ENCODE results near the gene GARIN5A.
"Not testable (repeated sequence)": the region's sequence is repeated elsewhere in the genome, so short reads cannot be mapped to it uniquely, and the experiment has no call there.

GARIN5A gene

DNA sequence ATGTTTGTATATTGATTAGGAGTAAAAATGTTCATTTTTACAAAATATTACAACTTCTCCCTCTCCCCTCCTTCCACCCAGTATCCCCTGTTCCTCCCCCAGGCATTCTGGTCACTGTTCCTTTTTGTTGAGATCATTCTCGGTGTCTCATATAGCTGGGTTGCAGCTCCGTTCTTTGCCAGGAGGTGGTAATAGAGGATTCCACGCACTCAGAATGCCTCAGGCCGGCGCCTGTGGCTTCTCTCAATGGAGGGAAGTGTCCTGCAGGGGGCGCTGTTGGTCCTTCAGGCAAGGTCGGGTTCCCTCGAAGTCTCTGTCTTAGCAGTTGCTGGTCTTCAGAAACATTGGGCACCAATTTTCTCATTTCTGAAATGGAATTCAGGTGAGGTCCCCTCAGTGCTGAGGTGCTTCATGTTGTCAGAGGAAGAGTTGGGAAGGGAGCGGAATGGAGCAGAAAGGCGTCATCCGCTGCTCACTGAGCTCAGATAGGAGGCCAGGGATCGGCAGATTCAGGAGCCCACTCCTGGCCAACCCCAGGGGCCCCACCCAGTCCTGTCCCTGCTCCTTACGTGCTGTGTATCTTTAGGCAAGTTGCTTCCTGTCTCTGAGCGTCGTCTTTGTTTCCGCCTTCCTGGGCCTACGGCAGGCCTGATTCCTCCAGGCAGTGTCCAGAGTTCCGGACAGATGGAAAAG lies 10.3 kb upstream of the GARIN5A start:
- no peak for DNase-seq

DNA sequence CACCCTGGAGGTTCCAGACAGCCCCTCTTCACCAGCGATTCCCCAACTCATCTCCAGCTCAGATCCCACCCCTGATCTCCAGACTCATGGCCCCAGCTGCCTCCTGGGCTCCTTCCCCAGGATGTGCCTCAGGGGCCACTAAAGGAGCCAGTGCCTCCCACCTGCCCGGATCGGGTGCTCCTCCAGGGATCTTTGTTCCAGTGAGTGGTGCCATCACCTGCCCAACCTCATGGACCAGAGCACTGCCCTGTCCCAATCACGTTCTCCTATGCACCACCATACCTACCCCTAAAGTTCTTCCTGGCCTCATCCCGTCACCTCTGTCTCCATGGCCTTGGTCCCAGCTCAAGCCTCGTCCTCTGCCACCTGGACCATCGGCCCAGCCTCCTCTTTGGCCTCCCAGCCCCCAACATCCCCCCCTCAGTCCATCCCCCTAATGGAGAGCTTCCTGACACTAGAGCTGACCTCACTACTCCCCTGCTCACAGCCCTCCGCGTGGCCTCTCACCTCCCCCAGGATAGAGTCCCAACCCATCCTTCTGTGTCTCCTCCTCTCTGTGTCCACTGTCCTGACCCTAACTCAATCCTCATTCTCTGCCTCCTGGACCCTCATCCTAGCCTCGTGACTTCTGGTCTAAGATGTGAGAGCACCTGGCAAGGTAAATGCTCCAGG lies 8.8 kb upstream of the GARIN5A start:
- DNase-seq, result no peak

DNA sequence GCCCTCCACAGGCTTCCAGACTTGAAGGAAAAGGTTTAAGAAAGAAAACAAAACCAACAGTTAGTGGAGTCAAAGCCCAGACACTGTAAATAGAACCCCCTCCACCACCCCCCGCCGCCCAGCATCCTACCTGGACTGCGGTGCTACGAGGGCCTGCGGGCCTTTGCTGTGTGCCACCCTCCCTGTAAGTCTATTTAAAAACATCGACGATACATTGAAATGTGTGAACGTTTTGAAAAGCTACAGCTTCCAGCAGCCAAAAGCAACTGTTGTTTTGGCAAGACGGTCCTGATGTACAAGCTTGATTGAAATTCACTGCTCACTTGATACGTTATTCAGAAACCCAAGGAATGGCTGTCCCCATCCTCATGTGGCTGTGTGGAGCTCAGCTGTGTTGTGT lies 6.3 kb upstream of the GARIN5A start:
- no peak for DNase-seq

DNA sequence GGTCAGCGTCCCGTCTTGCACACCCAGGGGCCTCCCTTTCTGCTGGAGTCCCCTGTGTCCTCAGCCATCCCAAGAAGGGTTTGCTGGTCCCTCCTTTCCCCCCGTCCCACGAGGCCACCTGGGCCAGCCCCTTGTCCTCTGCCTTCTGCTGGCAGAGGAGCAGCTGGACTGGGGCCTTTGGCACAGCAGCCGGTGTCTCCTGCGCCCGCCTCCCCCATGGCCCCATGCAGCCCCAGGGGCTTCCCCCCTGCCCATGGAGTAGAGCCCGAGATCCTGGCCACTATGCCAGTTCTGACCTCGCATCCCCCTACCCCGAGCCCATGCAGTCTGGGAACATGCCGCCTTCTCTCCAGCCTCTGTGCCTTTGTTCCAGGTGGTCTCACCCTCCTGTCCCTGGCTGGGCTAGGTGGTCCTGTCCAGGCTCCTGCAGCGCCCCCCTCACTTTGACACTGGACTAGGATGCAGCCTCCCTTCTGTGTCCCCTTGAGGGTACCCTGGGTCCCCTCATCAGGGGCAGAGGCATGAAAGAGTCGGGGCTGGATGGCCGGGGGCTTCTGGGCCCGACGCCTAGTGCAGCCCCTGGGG lies 5.7 kb upstream of the GARIN5A start:
- DNase-seq, result no peak

DNA sequence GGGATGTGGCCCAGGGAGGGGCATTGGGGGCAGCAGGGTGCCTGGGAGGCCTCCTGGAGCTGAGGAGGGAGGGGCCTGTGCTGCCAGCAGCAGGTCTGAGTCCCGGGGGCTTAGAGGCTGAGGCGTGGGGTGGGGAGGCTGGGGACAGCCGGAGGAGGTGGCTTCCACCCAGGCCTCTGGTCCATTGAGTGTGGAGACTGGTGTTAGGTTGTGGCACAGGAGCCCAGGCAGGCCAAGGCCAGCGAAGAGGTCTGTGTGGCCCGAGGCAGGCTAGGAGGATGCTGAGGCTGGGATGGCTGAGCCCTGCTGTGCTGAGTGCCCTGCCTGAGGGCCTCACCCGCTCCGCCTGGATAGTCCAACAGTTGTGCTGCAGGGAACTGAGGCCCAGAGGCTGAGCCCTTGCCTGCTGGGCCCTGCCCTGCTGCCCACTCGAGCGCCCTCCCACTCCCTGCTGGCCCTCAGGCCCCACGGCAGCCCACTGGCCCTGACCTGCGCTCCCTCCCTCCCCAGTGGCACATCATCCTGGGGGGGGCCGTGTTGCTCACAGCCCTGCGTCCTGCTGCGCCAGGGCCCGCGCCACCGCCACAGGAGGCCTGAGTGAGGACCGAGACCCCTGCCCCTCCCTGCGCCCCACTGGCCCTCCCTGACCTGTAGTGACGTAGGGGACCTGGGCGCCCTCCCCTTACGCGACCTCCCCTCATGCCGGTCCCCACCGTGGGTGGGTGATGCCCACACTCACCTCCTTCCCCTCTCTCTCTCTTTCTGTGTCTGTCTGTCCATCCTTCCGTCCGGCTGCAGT lies 4.9 kb upstream of the GARIN5A start:
- no peak for DNase-seq

DNA sequence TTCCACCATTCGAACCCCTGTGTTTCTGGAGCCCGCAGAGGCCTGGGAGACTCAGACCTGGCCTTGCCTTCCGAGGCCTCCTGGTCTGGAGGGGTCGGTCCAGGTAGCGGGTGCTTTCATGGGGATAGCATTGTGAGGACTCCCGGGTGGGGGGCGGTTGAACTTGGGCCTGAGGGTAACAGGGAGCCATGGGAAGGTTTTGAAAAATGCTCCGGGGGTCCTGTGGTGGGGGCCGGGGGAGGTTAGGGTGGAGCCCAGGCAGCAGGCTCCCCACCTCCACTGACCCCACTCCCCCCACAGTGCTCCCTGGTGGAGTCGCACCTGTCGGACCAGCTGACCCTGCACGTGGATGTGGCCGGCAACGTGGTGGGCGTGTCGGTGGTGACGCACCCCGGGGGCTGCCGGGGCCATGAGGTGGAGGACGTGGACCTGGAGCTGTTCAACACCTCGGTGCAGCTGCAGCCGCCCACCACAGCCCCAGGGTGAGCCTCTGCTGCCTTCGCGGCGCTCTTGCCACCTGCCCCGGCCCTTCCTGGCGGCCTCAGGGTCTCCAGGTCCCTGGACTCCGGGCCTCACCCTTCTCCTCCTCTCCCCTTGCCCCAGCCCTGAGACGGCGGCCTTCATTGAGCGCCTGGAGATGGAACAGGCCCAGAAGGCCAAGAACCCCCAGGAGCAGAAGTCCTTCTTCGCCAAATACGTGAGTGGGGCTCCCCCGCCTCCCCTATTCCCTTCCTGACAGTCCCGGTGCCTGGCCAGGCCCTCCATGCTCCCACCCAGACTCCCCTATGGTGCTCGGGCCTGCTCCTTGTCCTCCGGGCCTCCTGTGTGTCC lies 3.8 kb upstream of the GARIN5A start:
- DNase-seq, result no peak

DNA sequence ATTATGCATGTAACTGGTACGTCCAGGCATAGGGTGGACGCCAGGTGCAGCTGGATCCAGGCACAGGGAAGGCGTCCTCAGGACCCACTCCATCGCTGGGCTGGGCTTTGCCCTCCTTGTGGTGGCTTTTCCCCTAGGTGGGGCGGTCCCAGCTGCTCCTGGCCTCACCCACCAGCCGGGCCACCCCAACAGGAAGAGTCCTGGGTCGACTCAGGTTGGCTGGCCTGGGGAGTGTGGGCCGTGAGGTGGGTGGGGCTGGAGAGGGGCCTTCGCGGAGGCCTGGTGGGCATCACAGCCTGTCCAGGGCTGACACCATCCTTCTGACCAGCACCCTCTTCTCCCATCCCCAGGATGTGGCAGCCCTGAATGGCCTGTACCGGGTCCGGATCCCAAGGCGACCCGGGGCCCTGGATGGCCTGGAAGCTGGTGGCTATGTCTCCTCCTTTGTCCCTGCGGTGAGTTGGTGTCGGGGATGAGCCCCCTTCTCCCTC lies 3.2 kb upstream of the GARIN5A start:
- no peak for DNase-seq

DNA sequence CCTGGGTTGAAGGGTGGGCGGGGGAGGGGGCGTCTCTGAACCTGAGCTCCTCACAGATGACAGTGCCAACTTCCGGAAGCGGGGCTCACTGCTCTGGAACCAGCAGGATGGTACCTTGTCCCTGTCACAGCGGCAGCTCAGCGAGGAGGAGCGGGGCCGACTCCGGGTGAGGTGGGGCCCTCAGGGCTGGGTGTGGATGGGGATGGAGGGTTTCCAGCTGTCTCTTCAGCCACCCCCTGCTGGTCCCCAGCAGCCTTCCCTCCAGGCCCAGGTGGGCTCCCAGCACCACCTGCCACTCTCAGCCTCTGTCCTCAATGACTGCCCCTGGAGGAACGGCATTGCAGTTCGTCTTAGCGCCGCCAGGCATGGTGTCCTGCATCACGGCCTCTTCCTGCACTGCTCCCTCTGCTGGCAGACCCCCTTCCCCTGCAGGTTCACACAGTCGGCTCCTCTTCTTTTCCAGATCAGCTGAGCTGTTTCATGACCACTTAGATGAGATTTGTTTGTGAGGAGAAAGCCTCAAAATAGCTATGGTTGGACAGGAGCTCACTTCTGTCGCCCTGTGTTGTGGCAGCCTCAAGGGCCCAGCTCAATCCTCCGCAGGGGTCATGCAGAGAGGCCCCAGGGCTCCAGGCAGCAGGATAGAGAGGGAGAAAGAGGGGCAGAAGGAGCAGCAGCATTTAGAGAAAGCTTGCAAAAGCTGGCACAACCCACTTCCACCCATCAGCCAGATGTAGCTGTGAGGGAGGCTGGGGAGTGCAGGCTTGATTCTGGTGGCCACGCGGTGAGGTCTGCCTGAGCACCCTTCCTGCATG lies 2.5 kb upstream of the GARIN5A start:
- DNase-seq, result no peak

DNA sequence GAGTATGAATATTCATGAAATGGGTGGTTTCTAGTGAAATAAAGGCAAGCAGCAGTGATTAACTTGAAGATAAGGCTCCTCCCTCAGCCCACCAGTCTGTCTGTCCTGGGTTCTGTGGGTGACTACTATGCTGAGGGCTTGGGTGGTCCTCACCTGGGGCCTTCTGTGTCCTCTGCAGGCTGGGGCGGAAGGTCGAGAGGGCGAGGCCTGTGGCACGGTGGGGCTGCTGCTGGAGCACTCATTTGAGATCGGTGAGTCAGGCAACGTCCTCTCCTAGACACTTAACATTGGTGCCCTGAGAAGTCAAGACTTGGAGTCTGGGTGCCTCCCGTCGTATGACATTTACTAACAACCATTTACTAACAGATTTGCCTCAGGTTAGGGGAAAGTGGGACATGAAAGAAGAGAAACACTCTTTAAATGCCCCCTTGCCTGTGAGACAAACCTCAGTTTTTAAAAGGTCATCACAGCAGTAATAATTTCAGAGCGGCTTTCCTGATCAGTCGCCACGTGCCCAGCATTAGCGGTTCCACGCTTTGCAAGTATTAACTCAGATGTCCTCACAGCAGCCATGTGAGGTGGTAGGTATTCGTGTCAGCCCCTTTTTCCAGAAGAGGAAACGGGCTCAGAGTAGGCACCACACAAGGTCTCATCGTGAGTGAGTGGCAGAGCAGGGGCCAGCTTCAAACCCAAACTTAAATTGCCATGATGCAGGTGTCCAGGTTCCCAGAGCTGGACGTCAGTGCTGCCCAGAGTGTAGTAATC lies 1.3 kb upstream of the GARIN5A start:
- no peak for DNase-seq

DNA sequence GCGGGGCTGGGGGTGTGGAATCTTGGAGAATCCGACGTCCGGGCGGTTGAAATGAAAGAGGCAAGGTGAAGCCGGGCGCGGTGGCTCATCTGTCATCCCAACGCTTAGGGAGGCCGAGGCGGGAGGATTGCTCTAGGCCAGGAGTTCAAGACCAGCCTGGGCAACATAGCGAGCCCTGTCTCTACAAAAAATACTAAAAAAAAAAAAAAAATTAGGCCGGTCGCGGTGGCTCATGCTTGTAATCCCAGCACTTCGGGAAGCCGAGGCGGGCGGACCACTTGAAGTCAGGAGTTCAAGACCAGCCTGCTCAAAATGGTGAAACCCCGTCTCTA lies 225 bp upstream of the GARIN5A start:
- no peak for DNase-seq

DNA sequence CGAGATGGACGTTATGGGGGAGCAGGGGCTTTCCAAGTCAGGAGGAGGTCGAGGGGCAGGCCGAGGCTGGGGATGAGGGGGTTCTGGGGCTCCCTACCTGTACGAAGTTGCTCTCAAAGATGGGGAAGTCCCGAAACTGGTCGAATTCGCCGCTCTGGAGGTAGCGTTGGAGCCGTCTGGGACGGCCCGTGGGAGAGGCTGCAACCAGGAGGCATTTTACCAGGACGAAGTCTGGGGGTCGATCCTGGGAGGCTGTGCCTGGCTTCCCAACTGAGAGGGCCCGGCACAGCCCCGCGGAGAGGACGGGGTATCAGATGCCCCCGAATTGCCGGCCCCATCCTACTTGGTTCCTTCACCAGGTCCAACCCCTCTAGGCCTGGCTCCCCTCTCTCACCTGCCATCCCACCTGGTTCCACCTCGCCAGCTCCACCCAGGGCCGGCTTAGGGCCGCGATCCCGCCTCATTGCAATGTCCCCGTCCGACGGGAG lies 868 bp downstream of the GARIN5A start:
- no peak for DNase-seq

DNA sequence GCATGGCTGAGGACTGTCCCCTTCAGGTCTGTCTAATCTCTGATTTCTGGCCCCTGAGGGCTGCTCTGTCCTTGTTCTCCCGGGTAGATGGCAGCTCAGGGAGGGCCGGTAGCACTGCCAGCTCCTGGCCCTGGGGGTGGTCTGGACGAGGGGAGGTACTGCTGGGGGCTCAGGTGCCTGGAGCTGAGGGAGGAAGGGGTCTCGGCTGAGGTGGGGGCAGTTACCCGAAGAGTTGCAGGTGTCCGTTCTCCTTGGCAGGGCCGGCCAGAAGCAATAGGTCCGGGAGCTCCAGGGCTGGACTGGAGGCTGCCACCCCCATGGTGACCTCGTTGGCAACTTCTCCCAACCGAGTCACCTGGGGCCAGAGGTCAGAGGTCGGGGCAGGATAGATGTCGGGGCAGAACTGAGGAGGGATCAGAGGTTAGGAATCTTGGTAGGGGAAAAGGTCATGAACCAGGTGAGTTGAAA lies 1.5 kb downstream of the GARIN5A start:
- no peak for DNase-seq

DNA sequence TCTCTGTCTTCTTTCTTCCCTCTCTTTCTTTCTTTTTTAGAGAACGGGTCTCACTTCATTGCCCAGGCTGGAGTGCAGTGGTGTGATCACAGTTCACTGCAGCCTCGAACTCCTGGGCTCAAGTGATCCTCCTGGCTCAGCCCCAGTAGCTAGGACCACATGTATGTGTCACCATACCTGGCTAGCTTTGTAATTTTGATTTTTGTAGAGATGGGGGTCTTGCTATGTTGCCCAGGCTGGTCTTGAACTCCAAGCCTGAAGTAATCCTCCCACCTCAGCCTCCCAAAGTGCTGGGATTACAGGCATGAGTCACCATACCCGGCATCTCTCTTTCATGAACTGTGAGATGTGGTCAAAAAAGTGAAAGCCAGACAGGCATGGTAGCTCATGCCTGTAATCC lies 3.3 kb downstream of the GARIN5A start:
- not testable (repeated sequence) for DNase-seq

DNA sequence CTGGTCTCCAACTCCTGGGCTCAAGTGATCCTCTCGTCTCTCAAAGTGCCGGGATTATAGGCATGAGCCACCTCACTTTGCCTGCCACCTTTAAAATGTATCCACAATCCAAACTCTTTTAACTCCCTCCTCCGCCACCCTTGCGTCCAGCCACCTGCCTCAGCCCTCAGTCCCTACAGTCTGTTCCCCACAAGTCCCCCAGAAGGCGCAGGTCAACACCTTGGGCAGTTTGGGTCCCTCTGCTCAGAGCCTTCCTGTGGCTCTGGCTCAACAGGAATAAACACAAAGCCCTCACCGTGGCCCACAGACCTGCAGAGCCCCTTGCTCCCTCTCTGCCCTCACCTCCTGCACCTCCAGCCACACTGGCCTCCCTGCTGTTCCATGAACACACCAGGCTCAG lies 7.8 kb downstream of the GARIN5A start:
- no peak for DNase-seq

DNA sequence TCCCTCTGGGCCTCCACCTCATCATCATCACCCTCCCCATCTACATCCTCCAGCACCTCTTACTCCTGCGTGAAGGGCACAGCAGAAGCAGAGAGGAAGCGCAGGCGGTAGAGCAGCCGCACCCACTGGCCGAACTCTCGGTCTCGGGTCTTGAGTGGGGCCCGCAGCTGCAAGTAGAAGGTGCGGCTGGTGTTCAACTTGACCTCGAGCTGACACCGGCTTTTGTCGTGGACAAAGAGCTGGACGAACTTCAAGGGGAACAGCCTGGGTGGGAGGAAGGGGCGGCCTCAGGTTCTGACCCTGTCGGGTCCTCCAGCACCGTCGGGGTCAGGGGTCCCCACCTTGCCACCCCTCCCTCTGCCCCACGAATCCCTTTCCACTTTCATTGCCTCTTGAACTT lies 9.1 kb downstream of the GARIN5A start:
- DNase-seq, result no peak

DNA sequence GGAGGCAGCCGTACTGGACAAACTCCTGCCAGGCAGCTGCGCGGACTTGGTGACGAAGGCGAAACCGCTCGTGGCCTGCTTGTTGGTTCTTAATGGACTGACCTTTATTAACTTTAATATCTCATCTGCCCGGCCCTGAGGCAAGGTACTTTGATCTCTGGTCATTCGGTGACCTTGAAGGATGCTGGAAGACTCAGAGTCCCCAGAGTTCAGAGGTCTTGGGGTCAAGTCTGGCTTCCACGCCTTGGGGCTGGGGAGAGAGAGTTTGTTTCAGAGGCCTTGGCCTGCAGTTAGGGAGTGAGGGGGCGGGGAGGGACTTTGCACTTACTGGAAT lies 10.0 kb downstream of the GARIN5A start:
- DNase-seq, result no peak

DNA sequence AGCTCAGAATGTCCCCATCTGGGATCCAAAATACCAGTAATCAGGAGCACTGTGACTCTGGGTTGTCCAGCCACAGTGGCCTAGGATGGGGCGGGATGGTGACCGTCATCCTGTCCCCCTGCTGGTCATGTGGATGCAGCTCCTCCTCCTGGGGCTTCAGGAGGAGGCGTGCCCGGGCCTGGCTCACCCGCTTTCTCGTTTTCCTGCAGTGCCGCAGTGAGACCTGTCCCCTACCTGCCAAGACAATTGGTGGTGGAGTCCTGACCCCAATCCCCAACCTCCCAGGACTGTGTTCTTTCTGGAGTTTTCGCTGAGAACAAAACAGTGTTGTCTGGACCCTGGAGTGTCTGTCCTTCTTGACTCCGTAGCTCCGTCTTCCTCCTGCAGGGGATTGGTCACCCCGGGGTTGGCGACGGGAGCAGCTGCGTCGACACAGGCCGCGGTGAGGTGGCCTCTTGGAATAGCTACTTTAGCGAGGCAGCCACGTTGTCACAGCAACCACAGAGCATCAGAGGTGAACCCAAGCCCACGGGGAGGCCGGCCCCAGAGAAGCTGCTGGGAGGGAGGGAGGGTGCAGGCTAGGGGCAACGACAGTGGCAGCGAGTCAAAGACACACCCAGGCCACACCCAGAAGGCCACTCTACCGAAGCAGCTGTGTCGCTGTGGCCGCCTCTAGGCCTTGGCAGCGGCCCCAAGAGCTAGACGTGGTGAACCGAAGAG lies 10.5 kb downstream of the GARIN5A start:
- no peak for DNase-seq

DNA sequence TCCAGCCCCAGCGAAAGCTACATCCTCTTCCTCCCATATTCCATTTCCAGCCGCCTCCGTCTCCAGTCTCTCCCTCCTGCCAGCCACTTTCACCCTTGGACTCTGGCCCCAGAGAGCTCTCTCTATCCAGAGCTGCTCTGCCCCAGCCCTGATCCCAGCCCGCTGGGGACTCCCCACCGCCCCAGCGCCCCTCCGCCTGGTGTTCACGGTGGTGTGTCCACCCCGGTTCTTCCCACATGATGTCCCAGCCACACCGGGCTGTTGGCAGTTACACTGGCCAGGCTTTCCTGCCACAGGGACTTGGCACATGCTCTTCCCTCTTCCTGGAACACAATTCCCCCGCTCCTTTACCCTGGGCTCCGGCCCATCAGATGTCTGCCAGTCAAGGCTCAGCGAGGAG lies 11.6 kb downstream of the GARIN5A start:
- DNase-seq, result no peak

DNA sequence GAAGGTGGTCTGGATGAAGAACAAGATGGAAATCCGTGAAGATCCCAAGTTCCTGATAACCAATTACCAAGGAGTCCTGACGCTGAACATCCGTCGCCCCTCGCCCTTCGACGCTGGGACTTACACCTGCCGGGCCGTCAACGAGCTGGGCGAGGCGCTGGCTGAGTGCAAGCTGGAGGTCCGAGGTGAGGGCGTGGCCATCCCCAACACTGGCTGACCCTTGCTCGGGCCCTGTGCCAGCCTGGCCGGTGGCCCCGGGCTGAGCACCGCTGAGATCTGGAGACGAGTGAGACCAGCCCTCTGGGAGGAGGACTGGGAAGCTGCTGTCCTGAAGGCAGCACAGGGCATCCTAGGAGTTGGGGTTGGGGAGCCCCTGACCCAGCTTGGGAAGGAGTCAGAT lies 12.3 kb downstream of the GARIN5A start:
- no peak for DNase-seq

DNA sequence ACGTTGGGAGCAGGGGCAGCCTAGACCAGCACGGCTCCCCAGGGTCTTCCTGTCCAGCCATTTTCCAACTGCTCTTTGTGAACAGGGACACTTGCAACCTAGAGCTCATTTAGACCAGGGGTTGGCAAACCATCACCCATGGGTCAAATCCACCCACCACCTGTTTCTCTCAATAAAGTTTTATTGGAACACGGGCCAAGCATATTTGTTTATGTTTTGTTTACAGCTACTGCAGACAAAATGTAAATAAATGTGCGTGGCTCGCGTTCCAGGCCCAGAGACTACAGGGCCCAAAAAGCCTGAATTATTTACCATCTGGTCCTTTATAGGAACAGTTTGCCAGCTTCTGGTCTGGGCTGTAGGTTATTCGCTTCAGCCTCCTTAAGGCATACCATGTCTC lies 13.7 kb downstream of the GARIN5A start:
- no peak for DNase-seq

Measured in NCI-H1436 treated with DMSO at 0.1 percent for 48 hours (cell line).